Ishikawa (cell line): ENCODE data around the gene FAM186B.

Experiments used
- CREB1 ChIP-seq: IDR thresholded peaks from 2 replicates; pipeline ENCODE4 v1.6.1; 2012; ENCODE audit warnings: low read depth
- FOXM1 ChIP-seq: IDR thresholded peaks from 2 replicates; pipeline ENCODE4 v1.6.1; 2012; ENCODE audit warnings: low read depth, borderline replicate concordance
- RAD21 ChIP-seq: IDR thresholded peaks from 2 replicates; pipeline ENCODE4 v1.6.1; 2012; ENCODE audit warnings: low read depth
- TAF1 ChIP-seq: IDR thresholded peaks from 2 replicates; pipeline ENCODE4 v1.6.1; 2012; ENCODE audit warnings: low read depth, mild to moderate bottlenecking
- YY1 ChIP-seq: IDR thresholded peaks from 2 replicates; pipeline ENCODE4 v1.6.1; 2012; ENCODE audit warnings: low read depth
- ZBTB7A ChIP-seq: IDR thresholded peaks from 2 replicates; pipeline ENCODE4 v1.6.1; 2012; ENCODE audit warnings: low read depth
- TF ChIP-seq, protein P1 (sequence below): IDR thresholded peaks from 2 replicates; pipeline ENCODE4 v1.6.1; 2012
- TF ChIP-seq, protein P2 (sequence below): IDR thresholded peaks from 2 replicates; pipeline ENCODE4 v1.6.1; 2012

DNA sequence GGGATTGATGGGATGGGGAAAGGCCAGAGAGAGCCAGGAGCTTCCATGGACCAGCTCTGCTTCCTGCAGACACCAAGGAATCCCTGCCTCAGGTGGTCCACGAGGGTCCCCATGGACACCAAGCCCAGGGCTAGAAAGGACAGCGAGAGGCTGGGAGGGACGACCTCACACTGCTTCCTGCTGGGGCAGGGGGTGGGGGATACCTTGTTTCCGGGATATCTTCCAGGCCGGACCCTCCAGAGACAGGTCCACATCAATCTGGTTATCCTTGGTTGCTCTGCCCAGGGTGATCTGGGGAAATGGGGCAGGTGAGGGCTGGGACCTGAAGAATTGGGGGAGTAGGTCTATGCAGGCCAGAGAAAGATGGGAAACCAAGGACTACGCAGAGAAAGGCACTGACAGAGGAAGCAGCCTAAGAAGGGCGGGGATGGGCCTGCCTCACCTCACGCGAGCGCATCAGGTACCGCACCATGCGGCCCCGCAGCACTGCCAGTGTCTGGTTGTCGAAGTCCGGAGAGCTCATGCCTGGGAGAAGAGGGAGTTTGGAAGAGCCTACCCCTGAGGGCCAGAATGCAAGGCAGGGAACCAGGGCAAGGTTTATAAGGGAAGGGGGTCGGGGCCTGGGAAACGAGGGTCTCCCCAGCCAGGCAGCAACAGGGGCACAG, 46.3 kb downstream of the FAM186B start:
- TF ChIP-seq FOXM1 (no peak), RAD21 (no peak), CREB1 (no peak), ZBTB7A (no peak), TAF1 (no peak), YY1 (no peak)
- TF ChIP-seq, protein P1, sequence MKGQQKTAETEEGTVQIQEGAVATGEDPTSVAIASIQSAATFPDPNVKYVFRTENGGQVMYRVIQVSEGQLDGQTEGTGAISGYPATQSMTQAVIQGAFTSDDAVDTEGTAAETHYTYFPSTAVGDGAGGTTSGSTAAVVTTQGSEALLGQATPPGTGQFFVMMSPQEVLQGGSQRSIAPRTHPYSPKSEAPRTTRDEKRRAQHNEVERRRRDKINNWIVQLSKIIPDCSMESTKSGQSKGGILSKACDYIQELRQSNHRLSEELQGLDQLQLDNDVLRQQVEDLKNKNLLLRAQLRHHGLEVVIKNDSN = no peak
- TF ChIP-seq, protein P2, sequence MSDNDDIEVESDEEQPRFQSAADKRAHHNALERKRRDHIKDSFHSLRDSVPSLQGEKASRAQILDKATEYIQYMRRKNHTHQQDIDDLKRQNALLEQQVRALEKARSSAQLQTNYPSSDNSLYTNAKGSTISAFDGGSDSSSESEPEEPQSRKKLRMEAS = no peak
